Measurements from ENCODE around the gene IFNGR1. TPM values are rescaled to one million over a fixed set of nuclear protein-coding genes. Genes with fewer than 3 reads are reported as not detected.

IFNGR1 gene
- total RNA-seq, 4 donors from 2014 or later, result 54.7 to 97.4 (median 61.1) TPM

- no peak overlapping the region for H3K27ac ChIP-seq
- DNase-seq (no peak), ATAC-seq (no peak)
- no peaks in the 10 kb centered on the region for H3K27me3 ChIP-seq
- H3K36me3 ChIP-seq, result no peaks in the 10 kb centered on the region
- H3K4me3 ChIP-seq, result no peak overlapping the region
- no peaks in the 10 kb centered on the region for H3K4me1 ChIP-seq
- in situ Hi-C loops (cut with MboI; ENCODE audit: low sequenced_read_pairs in 4 of 4), result no loop called here
- H3K9me3 ChIP-seq, result no peaks in the 10 kb centered on the region
- TF ChIP-seq POLR2A (IDR thresholded peaks at IDR 0.05) (no peak), CTCF (IDR thresholded peaks at IDR 0.05 in 4 of 5, conservative IDR thresholded peaks at IDR 0.05 in 1 of 5) (no peak)
- intact Hi-C loops (cut with DNase I; ENCODE audit: low total_unique reads), result no loop called here
Observed at GRCh38 chr6:137175157-137175867, 43.9 kb downstream of the IFNGR1 start.

GRCh38 chr6:137173501-137173900 is 45.7 kb downstream of the IFNGR1 start, which contains the start of gene IL22RA2:
Gene IL22RA2, minus strand, starts transcription at chr6:137173644. Its CDS starts 11,895 bp downstream, at chr6:137161749.
- ATAC-seq (no peak), DNase-seq (no peak)
- H3K27ac ChIP-seq, result no peak within 1 kb of the TSS
- no peaks in the 10 kb centered on the region for H3K36me3 ChIP-seq
- H3K9me3 ChIP-seq, result no peaks in the 10 kb centered on the region
- no peaks in the 10 kb centered on the region for H3K4me1 ChIP-seq
- no peak within 1 kb of the TSS for H3K4me3 ChIP-seq
- intact Hi-C loops (cut with DNase I; ENCODE audit: low total_unique reads) (no loop called here), in situ Hi-C loops (cut with MboI; ENCODE audit: low sequenced_read_pairs in 4 of 4) (no loop called here)
- H3K27me3 ChIP-seq, result no peaks in the 10 kb centered on the region
- no peak for TF ChIP-seq POLR2A (IDR thresholded peaks at IDR 0.05)
- TF ChIP-seq CTCF (IDR thresholded peaks at IDR 0.05 in 4 of 5, conservative IDR thresholded peaks at IDR 0.05 in 1 of 5), result no peak

- H3K4me1 ChIP-seq, result no peaks in the 10 kb centered on the region
- no peaks in the 10 kb centered on the region for H3K27me3 ChIP-seq
- ATAC-seq (no peak), DNase-seq (no peak)
- no peak for TF ChIP-seq CTCF (IDR thresholded peaks at IDR 0.05 in 4 of 5, conservative IDR thresholded peaks at IDR 0.05 in 1 of 5)
- no peak for TF ChIP-seq POLR2A (IDR thresholded peaks at IDR 0.05)
- H3K9me3 ChIP-seq, result no peaks in the 10 kb centered on the region
- in situ Hi-C loops (cut with MboI; ENCODE audit: low sequenced_read_pairs in 4 of 4), result no loop called here
- no peak overlapping the region for H3K27ac ChIP-seq
- intact Hi-C loops (cut with DNase I; ENCODE audit: low total_unique reads), result no loop called here
- no peak overlapping the region for H3K4me3 ChIP-seq
- no peaks in the 10 kb centered on the region for H3K36me3 ChIP-seq
Observed at GRCh38 chr6:137172734-137173431, 46.3 kb downstream of the IFNGR1 start.

GRCh38 chr6:137171824-137172733 is 47.1 kb downstream of the IFNGR1 start:
- TF ChIP-seq POLR2A (IDR thresholded peaks at IDR 0.05) (no peak), CTCF (IDR thresholded peaks at IDR 0.05 in 4 of 5, conservative IDR thresholded peaks at IDR 0.05 in 1 of 5) (no peak)
- Histone ChIP-seq H3K27me3 (no peaks in the 10 kb centered on the region), H3K9me3 (no peaks in the 10 kb centered on the region), H3K4me1 (no peaks in the 10 kb centered on the region), H3K4me3 (no peak overlapping the region), H3K27ac (no peak overlapping the region), H3K36me3 (no peaks in the 10 kb centered on the region)
- DNase-seq, result no peak
- in situ Hi-C loops (cut with MboI; ENCODE audit: low sequenced_read_pairs in 4 of 4) (no loop called here), intact Hi-C loops (cut with DNase I; ENCODE audit: low total_unique reads) (no loop called here)
- no peak for ATAC-seq

Data from gastrocnemius medialis (tissue), 4 donors.